ENCODE results near the gene TXNDC11.

TXNDC11 gene

GRCh38 chr16:11722468-11722808, 20.2 kb downstream of the TXNDC11 start:
- H3K27ac ChIP-seq = no peak overlapping the region
- peaks cover 20% of the 10 kb centered on the region for H3K4me1 ChIP-seq
- no peak overlapping the region for H3K9ac ChIP-seq
- H3K4me3 ChIP-seq = no peak overlapping the region
- TF ChIP-seq Cebpa-rat (IDR thresholded peaks at IDR 0.05) = no peak
- H3K36me3 ChIP-seq = peaks cover 83% of the 10 kb centered on the region
- no peaks in the 10 kb centered on the region for H3K27me3 ChIP-seq
- 0 out of 2 replicates have a peak overlapping the region, but pooled peaks have one; percentile 7 for H3K4me2 ChIP-seq
- H4K20me1 ChIP-seq = peaks cover 41% of the 10 kb centered on the region
- H3K9me3 ChIP-seq = no peaks in the 10 kb centered on the region

GRCh38 chr16:11721781-11722467, 20.7 kb downstream of the TXNDC11 start:
- H3K9me3 ChIP-seq = no peaks in the 10 kb centered on the region
- H3K4me2 ChIP-seq = 0 out of 2 replicates have a peak overlapping the region, but pooled peaks have one; percentile 7
- TF ChIP-seq Cebpa-rat (IDR thresholded peaks at IDR 0.05) = no peak
- H3K27ac ChIP-seq = no peak overlapping the region
- H3K4me1 ChIP-seq = peaks cover 22% of the 10 kb centered on the region
- H3K27me3 ChIP-seq = no peaks in the 10 kb centered on the region
- H4K20me1 ChIP-seq = peaks cover 41% of the 10 kb centered on the region
- H3K36me3 ChIP-seq = peaks cover 82% of the 10 kb centered on the region
- no peak overlapping the region for H3K9ac ChIP-seq
- no peak overlapping the region for H3K4me3 ChIP-seq

DNA sequence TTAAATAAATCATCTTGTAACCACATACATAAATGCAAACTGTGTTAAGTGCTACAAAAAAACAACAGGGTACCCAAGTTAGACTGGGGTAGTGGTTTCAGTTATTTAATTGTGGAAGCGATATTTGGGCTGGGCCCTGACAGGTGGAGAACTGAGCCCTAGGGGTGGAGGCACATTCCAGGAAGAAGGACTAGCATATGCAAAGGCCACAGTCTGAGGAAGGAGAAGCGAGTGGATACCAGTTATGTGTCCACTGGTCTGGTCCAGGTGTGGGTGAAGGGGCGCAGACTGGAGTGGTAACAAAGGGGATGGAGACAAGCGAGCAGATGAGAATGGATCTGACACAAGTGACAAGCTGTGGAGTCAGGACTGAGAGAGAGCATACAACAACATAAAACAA, 22.9 kb downstream of the TXNDC11 start:
- Histone ChIP-seq H3K4me3 (no peak overlapping the region), H3K4me2 (no peak overlapping the region), H3K9me3 (no peaks in the 10 kb centered on the region), H3K36me3 (peaks cover 74% of the 10 kb centered on the region), H3K27ac (no peak overlapping the region), H4K20me1 (peaks cover 41% of the 10 kb centered on the region), H3K27me3 (no peaks in the 10 kb centered on the region), H3K9ac (no peak overlapping the region), H3K4me1 (peaks cover 22% of the 10 kb centered on the region)
- no peak for TF ChIP-seq Cebpa-rat (IDR thresholded peaks at IDR 0.05)

DNA sequence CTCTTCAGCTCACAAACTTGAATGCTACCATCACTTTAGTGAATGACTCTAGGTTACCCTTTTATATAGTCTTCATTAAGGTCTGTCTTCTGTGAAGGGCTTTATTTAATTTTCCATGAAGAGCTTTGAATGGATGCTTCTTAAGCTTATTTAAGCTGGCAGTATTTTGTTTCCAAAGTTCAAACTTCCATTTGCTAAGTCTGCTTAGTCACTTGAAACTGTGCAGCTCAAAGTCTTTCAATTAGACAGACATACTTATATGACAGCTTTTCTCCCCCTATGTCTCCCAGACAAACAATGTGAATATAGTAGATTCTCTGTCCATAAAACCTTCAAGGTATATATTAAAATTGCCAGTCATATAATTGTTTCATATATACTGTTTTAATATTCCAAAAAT, 23.5 kb downstream of the TXNDC11 start:
- H4K20me1 ChIP-seq = peaks cover 41% of the 10 kb centered on the region
- H3K4me3 ChIP-seq = no peak overlapping the region
- no peak overlapping the region for H3K27ac ChIP-seq
- no peak overlapping the region for H3K4me2 ChIP-seq
- peaks cover 72% of the 10 kb centered on the region for H3K36me3 ChIP-seq
- no peak overlapping the region for H3K9ac ChIP-seq
- H3K4me1 ChIP-seq = peaks cover 22% of the 10 kb centered on the region
- no peaks in the 10 kb centered on the region for H3K9me3 ChIP-seq
- TF ChIP-seq Cebpa-rat (IDR thresholded peaks at IDR 0.05) = no peak
- H3K27me3 ChIP-seq = no peaks in the 10 kb centered on the region

- peaks cover 22% of the 10 kb centered on the region for H3K4me1 ChIP-seq
- H3K4me2 ChIP-seq = peak overlapping the region; percentile 65
- no peaks in the 10 kb centered on the region for H3K27me3 ChIP-seq
- H3K36me3 ChIP-seq = peaks cover 73% of the 10 kb centered on the region
- H3K27ac ChIP-seq = peak overlapping the region; percentile 11; the same call in 1 of the 2 replicates
- peak overlapping the region; percentile 48; the same call in 1 of the 2 replicates for H3K9ac ChIP-seq
- H4K20me1 ChIP-seq = peaks cover 34% of the 10 kb centered on the region
- H3K4me3 ChIP-seq = no peak overlapping the region
- H3K9me3 ChIP-seq = no peaks in the 10 kb centered on the region
- no peak for TF ChIP-seq Cebpa-rat (IDR thresholded peaks at IDR 0.05)
Observed at GRCh38 chr16:11717811-11718210, 24.8 kb downstream of the TXNDC11 start.

GRCh38 chr16:11716336-11716735, 26.3 kb downstream of the TXNDC11 start:
- H3K36me3 ChIP-seq = peaks cover 75% of the 10 kb centered on the region

DNA sequence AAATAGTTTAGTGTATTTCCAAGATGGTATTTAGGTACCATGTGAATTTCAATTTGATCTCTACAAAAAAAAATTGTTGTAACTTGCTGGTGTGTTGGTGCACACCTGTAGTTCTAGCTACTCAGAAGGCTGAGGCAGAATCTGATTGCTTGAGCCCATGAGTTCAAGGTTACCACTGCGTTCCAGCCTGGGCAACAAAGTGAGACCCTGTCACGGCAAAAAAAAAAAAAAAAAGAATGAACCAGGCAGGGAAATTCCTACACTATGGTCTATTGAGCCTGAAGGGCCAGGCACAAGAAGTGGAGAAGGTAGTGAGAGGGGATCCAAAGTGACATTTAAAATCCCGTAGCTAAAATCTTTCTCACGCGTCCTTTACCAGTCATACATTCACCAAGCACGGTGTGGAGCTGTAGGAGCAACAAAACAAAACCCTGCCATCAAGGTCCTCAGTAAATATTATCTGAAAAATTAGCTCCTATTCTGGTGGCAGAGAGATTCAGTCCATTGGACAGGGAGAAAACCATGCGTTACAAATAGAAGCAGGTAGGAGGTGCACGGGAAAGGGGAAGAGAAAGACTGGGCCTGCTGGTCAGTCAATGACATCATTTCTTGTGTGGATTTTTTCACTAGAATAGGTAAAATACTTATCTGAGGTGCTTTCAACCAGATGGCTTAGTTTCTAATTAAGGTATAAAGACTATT, 27.3 kb downstream of the TXNDC11 start:
- H3K9ac ChIP-seq = no peak overlapping the region
- no peak overlapping the region for H3K27ac ChIP-seq
- no peaks in the 10 kb centered on the region for H3K27me3 ChIP-seq
- H3K4me3 ChIP-seq = no peak overlapping the region
- H3K36me3 ChIP-seq = peaks cover 75% of the 10 kb centered on the region
- H3K4me1 ChIP-seq = peaks cover 23% of the 10 kb centered on the region
- TF ChIP-seq Cebpa-rat (IDR thresholded peaks at IDR 0.05) = no peak
- no peak overlapping the region for H3K4me2 ChIP-seq
- H3K9me3 ChIP-seq = no peaks in the 10 kb centered on the region
- H4K20me1 ChIP-seq = peaks cover 25% of the 10 kb centered on the region; the same call in 1 of the 2 replicates

More at GRCh38 chr16:11716336-11716735, 26.3 kb downstream of the TXNDC11 start:
- H3K4me1 ChIP-seq = peaks cover 16% of the 10 kb centered on the region
- H3K9me3 ChIP-seq = no peaks in the 10 kb centered on the region
- H3K4me3 ChIP-seq = no peak overlapping the region
- no peaks in the 10 kb centered on the region for H3K27me3 ChIP-seq
- no peak overlapping the region for H3K9ac ChIP-seq
- no peak overlapping the region for H3K4me2 ChIP-seq
- H3K27ac ChIP-seq = no peak overlapping the region
- H4K20me1 ChIP-seq = peaks cover 19% of the 10 kb centered on the region; the same call in 1 of the 2 replicates
- TF ChIP-seq Cebpa-rat (IDR thresholded peaks at IDR 0.05) = no peak

DNA sequence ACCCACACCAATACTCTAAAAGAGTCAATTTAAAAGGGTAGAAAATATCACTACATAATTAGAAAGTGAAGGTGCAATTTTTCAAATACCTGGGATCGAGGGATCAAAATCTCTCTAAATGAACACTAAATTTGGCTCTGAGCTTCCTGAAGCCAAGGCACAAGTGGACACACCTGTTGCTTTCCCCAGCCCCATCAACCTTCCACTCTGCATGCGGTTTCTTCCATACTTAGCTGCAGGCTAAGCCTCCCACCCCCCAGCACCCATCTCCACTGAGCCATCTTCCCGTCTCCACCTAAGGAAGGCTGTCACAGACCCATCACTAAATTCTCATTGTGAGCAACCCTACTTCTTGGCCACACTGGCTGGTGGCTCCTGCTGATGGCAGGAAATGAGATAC, 30.5 kb downstream of the TXNDC11 start:
- H4K20me1 ChIP-seq = peaks cover 11% of the 10 kb centered on the region; the same call in 1 of the 2 replicates
- H3K9me3 ChIP-seq = no peaks in the 10 kb centered on the region
- no peak overlapping the region for H3K9ac ChIP-seq
- no peak overlapping the region for H3K27ac ChIP-seq
- H3K27me3 ChIP-seq = no peaks in the 10 kb centered on the region
- H3K4me1 ChIP-seq = peaks cover 13% of the 10 kb centered on the region
- H3K36me3 ChIP-seq = peaks cover 79% of the 10 kb centered on the region
- no peak overlapping the region for H3K4me3 ChIP-seq
- no peak for TF ChIP-seq Cebpa-rat (IDR thresholded peaks at IDR 0.05)
- no peak overlapping the region for H3K4me2 ChIP-seq

DNA sequence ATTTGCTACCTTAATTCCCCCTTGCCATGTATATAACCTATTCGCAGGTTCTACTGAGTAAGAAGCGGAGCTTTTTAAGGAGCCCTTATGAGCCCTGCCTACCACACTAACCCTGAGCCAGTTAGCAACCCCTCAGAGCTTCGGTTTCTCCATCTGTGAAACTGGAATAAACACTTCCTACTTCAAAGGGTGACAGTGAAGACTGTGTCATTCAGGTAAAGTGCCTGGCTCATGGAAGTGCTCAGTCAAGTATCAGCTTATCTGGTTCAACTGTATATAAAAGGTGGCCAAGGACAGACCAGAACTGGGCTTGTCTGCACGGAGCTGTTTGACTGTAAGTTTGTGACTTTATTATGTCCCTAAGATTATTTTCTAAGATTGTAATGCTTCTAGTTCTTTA, 31.0 kb downstream of the TXNDC11 start:
- Histone ChIP-seq H3K27ac (no peak overlapping the region), H3K4me2 (no peak overlapping the region), H3K36me3 (peaks cover 83% of the 10 kb centered on the region), H3K4me3 (no peak overlapping the region), H3K9ac (no peak overlapping the region), H4K20me1 (peaks cover 12% of the 10 kb centered on the region; the same call in 1 of the 2 replicates), H3K4me1 (peaks cover 15% of the 10 kb centered on the region), H3K9me3 (no peaks in the 10 kb centered on the region), H3K27me3 (no peaks in the 10 kb centered on the region)
- no peak for TF ChIP-seq Cebpa-rat (IDR thresholded peaks at IDR 0.05)

GRCh38 chr16:11708421-11708820, 34.2 kb downstream of the TXNDC11 start:
- no peak overlapping the region for H3K4me2 ChIP-seq
- H3K9me3 ChIP-seq = no peaks in the 10 kb centered on the region
- H3K4me3 ChIP-seq = no peak overlapping the region
- TF ChIP-seq Cebpa-rat (IDR thresholded peaks at IDR 0.05) = no peak
- no peak overlapping the region for H3K27ac ChIP-seq
- peaks cover 79% of the 10 kb centered on the region for H3K36me3 ChIP-seq
- peaks cover 21% of the 10 kb centered on the region; the same call in 1 of the 2 replicates for H4K20me1 ChIP-seq
- peaks cover 23% of the 10 kb centered on the region for H3K4me1 ChIP-seq
- no peak overlapping the region for H3K9ac ChIP-seq
- H3K27me3 ChIP-seq = no peaks in the 10 kb centered on the region

Data from BLaER1 (cell line).